GM21390 (cell line): ENCODE results near the gene AGAP2.
"Not testable (repeated sequence)": the region's sequence is repeated elsewhere in the genome, so short reads cannot be mapped to it uniquely, and the experiment has no call there.

ENCODE experiments used
- ATAC-seq: cut with Tn5 transposase; IDR thresholded peaks from one replicate; pipeline ENCODE4 v1.9.1; 2021; ENCODE audit not compliant: unreplicated experiment

AGAP2 gene

GRCh38 chr12:57698414-57698813, 40.1 kb downstream of the AGAP2 start:
- ATAC-seq, result no peak

DNA sequence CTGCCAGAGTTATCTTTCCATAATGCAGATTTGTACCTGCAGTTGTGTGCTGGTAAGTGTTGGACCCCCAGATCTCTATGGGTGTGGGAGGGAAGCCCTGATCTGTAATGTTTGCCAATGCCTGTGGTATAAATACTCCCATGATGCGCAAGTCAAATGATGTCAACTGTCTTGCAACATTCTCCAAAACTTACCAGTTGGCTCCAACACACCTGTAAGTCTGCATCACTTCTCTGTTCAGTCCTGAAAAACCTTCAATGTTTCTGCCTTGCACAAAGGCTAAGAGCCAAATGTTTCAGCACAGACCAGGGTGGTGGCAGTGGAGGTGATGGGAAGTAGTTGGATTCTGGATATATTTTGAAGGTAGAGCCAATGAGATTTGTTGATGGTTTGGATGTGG, 41.5 kb downstream of the AGAP2 start:
- no peak for ATAC-seq

DNA sequence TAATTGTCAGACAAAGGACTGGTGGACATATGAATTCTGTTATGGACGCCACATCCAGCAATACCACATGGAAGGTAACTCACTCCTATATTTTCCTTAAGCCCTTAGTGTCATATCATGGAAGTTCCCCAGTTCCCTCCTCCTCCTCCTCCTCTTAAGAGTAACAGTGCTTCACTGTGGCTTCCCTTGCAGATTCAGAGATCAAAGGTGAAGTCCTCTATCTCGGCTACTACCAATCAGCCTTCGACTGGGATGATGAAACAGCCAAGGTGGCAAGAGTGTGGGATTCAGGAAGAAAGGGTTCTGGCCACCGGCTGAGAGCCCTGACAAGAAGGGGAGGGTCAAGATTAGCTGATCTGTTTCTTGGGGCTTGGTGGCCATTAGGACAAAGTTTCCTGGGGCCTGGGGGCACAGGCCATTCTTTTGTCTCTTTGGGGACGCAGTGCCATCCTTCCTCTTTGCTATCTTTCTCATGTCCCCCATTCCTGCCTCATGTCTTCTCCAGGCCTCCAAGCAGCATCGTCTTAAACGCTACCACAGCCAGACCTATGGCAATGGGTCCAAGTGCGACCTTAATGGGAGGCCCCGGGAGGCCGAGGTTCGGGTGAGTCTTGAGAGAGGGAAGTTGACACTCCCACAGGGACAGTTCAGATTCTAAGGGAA, 42.6 kb downstream of the AGAP2 start:
- ATAC-seq, result no peak

- ATAC-seq, result no peak
These were observed 44.0 kb downstream of the AGAP2 start for GRCh38 chr12:57694459-57695019.

DNA sequence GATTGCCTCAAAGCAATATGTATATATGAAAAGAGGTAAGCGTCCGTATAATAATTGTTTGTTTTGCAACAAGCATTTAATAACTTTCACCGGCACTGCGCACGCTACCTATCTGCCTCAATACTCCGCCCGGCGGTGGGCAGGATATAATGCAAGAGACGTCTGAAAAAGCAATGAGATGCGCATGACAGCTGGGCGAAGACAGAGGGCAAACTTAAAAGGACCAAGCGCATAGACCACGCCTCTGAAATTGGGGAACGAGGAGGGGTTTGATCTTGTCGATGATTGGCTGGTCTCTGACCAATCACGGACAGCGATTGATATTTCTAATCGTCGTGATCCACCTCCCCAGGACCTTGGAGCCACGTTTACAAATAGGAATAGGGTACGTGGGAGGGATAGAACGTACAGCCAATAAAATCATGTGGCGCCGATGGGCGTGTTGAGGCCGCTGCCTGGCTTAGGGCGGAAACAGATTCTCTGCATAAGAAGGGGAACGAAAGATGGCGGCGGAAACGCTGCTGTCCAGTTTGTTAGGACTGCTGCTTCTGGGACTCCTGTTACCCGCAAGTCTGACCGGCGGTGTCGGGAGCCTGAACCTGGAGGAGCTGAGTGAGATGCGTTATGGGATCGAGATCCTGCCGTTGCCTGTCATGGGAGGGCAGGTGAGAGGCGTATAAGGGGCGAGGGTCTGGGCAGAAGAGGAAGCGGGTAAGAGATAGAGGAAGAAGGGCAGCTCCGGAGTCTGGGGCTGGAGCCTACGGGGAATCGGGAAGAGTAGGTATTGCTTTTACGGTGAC, 44.7 kb downstream of the AGAP2 start, which contains the start of gene OS9:
Gene OS9, plus strand, starts transcription at position 474 of the 800 bp plus-strand sequence. Its CDS starts 30 bp downstream, at position 504.
- peak; percentile 95 for ATAC-seq

DNA sequence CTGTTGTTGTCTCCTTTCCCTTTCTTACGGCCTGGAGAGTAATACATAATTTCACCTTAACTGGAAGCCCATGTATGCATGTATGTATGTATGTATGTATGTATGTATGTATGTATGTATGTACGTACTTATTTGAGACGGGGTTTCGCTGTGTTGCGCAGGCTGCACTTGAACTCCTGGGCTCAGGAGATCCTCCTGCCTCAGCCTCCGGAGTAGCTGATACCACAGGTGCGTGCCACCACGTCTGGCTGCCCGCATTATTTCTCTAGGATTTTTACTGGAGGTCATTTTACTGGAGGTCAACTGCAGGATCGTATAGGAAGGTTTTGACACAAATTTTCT, 45.3 kb downstream of the AGAP2 start:
- no peak for ATAC-seq

GRCh38 chr12:57692500-57692899, 46.0 kb downstream of the AGAP2 start:
- no peak for ATAC-seq

- ATAC-seq, result no peak
These were observed 49.6 kb downstream of the AGAP2 start for GRCh38 chr12:57688931-57689330.

DNA sequence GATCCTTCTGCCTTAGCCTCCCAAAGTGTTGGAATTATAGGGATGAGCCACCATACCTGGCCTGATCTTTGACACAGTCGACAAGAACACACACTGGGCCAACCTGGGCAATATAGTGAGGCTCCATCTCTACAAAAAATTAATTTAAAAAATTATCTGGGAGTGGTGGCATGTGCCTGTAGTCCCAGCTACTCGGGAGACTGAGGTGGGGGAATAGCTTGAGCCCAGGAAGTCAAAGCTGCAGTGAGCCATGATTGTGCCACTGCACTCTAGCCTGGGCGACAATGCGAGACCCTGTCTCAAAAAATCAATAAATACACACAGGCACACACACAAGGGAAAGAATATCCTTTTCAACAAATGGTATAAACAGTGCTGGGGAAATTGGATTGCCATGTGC, 50.7 kb downstream of the AGAP2 start:
- no peak for ATAC-seq

DNA sequence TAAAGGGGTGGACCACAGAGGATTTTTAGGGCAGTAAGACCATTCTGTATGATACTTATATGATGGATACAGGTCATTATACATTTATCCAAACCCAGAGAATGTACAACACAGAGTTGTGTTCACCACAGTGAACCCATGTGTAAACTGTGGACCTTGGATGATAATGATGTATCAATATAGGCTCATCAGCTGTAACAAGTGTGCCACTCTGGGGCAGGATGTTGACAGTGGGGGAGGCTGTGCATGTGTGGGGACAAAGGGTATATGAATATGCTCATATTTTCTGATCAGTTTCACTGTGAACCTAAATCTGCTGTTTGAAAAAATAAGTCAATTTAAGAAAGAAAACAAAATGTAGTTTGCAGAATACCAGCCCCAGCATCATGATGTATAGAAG, 58.8 kb downstream of the AGAP2 start:
- no peak for ATAC-seq

DNA sequence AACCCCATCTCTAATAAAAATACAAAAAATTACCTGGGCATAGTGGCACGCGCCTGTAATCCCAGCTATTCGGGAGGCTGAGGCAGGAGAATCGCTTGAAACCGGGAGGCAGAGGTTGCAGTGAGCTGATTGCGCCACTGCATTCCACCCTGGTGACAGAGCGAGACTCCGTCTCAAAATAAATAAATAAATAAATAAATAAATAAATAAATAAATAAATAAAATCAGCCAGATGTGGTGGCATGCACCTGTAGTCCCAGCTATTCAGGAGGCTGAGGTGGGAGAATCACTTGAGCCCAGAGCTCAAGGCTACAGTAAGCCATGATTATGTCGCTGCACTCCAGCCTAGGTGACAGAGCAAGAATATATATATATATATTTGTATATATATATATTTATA, 60.6 kb downstream of the AGAP2 start:
- ATAC-seq, result not testable (repeated sequence)

DNA sequence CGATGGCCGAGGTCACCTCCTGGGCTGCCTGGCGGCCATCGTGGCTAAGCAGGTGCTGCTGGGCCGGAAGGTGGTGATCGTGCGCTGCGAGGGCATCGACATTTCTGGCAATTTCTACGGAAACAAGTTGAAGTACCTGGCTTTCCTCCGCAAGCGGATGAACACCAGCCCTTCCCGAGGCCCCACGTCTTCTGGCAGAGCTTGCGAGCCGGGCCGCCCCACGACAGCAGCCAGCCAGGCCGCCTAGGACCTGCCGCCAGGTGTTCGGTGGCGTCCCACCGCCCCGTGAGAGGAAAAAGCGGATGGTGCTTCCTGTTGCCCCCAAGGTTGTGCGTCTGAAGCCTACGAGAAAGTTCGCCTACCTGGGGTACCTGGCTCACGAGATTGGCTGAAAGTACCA, 63.9 kb downstream of the AGAP2 start:
- no peak for ATAC-seq
